Kidney (tissue), 14 donors: Measurements from ENCODE around the gene FBN2. TPM values are rescaled to one million over a fixed set of nuclear protein-coding genes. Genes with fewer than 3 reads are reported as not detected.
A peak's percentile ranks its signal among the peaks of the same experiment; 100 is the strongest.

Experiments
- DNase-seq, 5 donors: peaks; one replicate each; pipeline ENCODE4 v3.0.0-alpha.2; 2013 to 2020
- FAIRE-seq: peaks from 2 replicates; lab custom pipeline; 2012; peaks lifted over from hg19 to GRCh38; lab: Jason Lieb, UNC
- H3K27ac ChIP-seq, 2 donors: one replicate each; pipeline ENCODE4 v1.7.0; 2013; ENCODE audit warnings: low read depth in 2 of 2, low read length in 2 of 2, inconsistent platforms in 1 of 2
- H3K27me3 ChIP-seq: one replicate; pipeline ENCODE4 v1.7.1; 2013; ENCODE audit warnings: low read length, inconsistent platforms; ENCODE audit not compliant: control insufficient read depth, insufficient read depth
- H3K36me3 ChIP-seq, 3 donors: one replicate each; pipeline versions ENCODE4 v1.7.0 to v1.7.1; 2013; ENCODE audit warnings: low read length in 3 of 3, control low read depth in 1 of 3, inconsistent platforms in 1 of 3; ENCODE audit not compliant: insufficient read depth in 3 of 3, control insufficient read depth in 2 of 3
- H3K4me1 ChIP-seq, 3 donors: one replicate each; pipeline versions ENCODE4 v1.7.0 to v1.7.1; 2013; ENCODE audit warnings: low read length in 3 of 3, inconsistent platforms in 1 of 3, low read depth in 1 of 3; ENCODE audit not compliant: control insufficient read depth in 2 of 3, insufficient read depth in 2 of 3
- H3K4me3 ChIP-seq, 3 donors: one replicate each; pipeline versions ENCODE4 v1.7.0 to v1.8.1; 2013; ENCODE audit warnings: low read length in 3 of 3, control low read depth in 1 of 3, inconsistent platforms in 1 of 3
- H3K9ac ChIP-seq, 3 donors: one replicate each; pipeline versions ENCODE4 v1.7.0 to v1.7.1; 2013; ENCODE audit warnings: low read length in 3 of 3, control low read depth in 1 of 3, inconsistent platforms in 1 of 3
- H3K9me3 ChIP-seq, 3 donors: one replicate each; pipeline versions ENCODE4 v1.7.0 to v1.7.1; 2013; ENCODE audit warnings: low read length in 3 of 3, control low read depth in 1 of 3, inconsistent platforms in 1 of 3; ENCODE audit not compliant: control insufficient read depth in 2 of 3, insufficient read depth in 1 of 3
- intact Hi-C: fragments of 100-400 bp; cut with DNase I; formaldehyde crosslinking; loops from one replicate; pipeline ENCODE4 v1.11.1; 2022
- polyA plus RNA-seq: library from polyadenylated mRNA; stranded (reverse); fragments of 350-450 nt; fragmentation: Illumina TruSeq; extraction: RNeasy Lipid Tissue Mini Kit (QIAGEN cat#74804); gene quantifications from one replicate; pipeline ENCODE4 v1.2.3, GENCODE V29; 2014; ENCODE audit warnings: low read depth, low replicate concordance; ENCODE audit not compliant: insufficient read depth
- total RNA-seq: library from RNA; stranded (reverse); fragmentation: NEBNext Ultra II Directional; extraction: Animal tissue kit (Norgen Biotek cat#: 25700); gene quantifications from one replicate; pipeline ENCODE4 v1.2.1, GENCODE V29; 2021
- TF ChIP-seq, protein P1 (sequence below): IDR thresholded peaks from 3 replicates; pipeline ENCODE4 v1.5.1; 2012; ENCODE audit warnings: mild to moderate bottlenecking, moderate library complexity, borderline replicate concordance; ENCODE audit not compliant: insufficient read depth; ENCODE audit errors: extremely low read depth
- donor health status: control.
- donor health status: control.
- donor health status: control.
- donor health status: control.
- donor health status: control.
- donor health status: DM: yes; HTN: yes; CAD: no.
- donor health status: Normal renal cell carcinoma (clear cell type).

FBN2 gene
- total and polyA plus RNA-seq, 2 donors from 2014 or later: 0.11 to 1.0 TPM

DNA sequence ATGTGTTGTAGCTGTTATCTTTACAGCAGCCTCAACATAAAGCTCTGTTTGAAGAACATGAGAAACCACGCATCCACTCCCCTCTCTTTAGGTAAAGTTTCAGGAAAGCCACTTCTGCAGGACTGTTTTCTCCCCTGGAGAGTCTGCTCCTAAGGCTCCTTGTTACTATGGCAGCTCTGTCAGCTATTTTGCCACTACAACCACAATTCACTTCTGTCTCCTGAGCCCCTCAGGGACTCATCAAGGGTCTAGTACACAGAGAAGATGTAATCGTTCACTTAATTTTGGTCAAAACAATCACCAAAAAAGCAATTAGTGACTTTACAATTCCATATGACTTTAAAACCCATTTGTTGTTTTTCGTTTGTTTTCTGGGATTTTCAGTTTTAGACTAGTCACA is 157.7 kb downstream of the FBN2 start:
- TF ChIP-seq, protein P1, sequence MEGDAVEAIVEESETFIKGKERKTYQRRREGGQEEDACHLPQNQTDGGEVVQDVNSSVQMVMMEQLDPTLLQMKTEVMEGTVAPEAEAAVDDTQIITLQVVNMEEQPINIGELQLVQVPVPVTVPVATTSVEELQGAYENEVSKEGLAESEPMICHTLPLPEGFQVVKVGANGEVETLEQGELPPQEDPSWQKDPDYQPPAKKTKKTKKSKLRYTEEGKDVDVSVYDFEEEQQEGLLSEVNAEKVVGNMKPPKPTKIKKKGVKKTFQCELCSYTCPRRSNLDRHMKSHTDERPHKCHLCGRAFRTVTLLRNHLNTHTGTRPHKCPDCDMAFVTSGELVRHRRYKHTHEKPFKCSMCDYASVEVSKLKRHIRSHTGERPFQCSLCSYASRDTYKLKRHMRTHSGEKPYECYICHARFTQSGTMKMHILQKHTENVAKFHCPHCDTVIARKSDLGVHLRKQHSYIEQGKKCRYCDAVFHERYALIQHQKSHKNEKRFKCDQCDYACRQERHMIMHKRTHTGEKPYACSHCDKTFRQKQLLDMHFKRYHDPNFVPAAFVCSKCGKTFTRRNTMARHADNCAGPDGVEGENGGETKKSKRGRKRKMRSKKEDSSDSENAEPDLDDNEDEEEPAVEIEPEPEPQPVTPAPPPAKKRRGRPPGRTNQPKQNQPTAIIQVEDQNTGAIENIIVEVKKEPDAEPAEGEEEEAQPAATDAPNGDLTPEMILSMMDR: no peak
- FAIRE-seq: no peak
- intact Hi-C loops: no loop called here
- Histone ChIP-seq H3K9ac (no peak overlapping the region), H3K27ac (no peak overlapping the region), H3K27me3 (no peaks in the 10 kb centered on the region), H3K4me3 (no peak overlapping the region), H3K4me1 (no peaks in the 10 kb centered on the region), H3K36me3 (no peaks in the 10 kb centered on the region), H3K9me3 (no peaks in the 10 kb centered on the region)
- DNase-seq: peak in 3 of 5 donors; percentile 47 to 54 (median 48)

DNA sequence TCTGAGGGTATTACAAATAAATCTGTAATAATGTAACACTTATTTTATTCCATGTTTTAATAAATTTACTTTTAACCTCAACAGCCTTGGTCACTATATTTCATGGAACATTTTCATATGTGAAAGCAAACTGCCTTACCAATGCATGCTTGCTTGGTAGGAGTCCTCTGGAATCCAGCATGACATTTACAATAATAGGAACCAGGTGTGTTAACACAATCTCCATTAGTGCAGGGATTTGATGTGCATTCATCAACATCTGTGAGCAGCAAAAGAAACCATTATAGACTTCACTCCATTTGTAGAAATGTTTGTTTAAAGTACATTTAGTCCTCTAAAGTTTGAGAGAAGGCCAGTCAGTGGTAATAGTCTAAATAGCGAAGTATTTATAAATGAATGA is 159.4 kb downstream of the FBN2 start:
- Histone ChIP-seq H3K27ac (no peak overlapping the region), H3K9me3 (no peaks in the 10 kb centered on the region), H3K36me3 (no peaks in the 10 kb centered on the region), H3K9ac (no peak overlapping the region), H3K4me3 (no peak overlapping the region), H3K4me1 (no peaks in the 10 kb centered on the region), H3K27me3 (no peaks in the 10 kb centered on the region)
- TF ChIP-seq, protein P1: no peak
- FAIRE-seq (no peak), DNase-seq (peak in 1 of 5 donors; percentile 28)
- intact Hi-C loops: no loop called here

DNA sequence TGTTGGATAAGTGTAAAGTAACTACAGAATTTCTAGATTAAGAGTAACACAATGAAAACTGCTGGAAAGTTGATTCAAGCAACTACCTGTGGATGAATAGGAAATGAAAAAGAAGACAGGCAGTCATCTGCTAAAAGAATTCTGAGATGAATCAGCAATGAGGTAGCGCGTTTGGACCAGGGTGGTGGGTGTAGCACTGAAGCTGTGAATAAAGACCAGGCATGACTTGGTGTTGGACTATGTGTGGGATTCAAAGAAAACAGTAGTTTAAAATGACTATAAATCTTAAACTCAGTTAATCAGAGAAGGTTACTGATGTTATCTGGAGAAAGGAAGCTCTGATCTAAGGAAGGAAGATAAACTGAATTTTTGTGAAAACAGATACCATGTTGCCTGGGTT is 159.8 kb downstream of the FBN2 start:
- no peaks in the 10 kb centered on the region for H3K36me3 ChIP-seq
- H3K27me3 ChIP-seq: no peaks in the 10 kb centered on the region
- FAIRE-seq (no peak), DNase-seq (no peak)
- no peak overlapping the region for H3K4me3 ChIP-seq
- no peaks in the 10 kb centered on the region for H3K4me1 ChIP-seq
- no peak overlapping the region for H3K9ac ChIP-seq
- TF ChIP-seq, protein P1: no peak
- H3K27ac ChIP-seq: no peak overlapping the region
- intact Hi-C loops: no loop called here
- no peaks in the 10 kb centered on the region for H3K9me3 ChIP-seq

DNA sequence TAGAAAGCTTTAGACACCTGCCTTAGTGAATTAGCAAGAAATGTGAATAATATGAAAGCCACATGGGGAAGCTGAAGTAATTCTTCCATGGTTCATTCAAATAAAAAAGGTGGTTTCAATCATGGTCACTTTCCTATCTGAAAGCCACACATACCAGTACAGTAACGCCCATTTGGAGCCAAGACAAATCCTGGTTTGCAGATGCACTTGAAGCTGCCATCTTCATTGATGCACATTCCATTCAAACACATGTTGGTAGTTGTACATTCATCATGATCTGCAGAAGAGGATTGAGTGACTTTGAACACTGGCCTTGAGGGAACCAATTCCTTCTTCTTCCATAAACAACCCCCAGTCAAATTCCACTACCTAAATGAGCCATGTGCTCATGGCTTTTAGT is 161.5 kb downstream of the FBN2 start:
- Histone ChIP-seq H3K9me3 (no peaks in the 10 kb centered on the region), H3K9ac (no peak overlapping the region), H3K27ac (no peak overlapping the region), H3K4me3 (no peak overlapping the region), H3K36me3 (no peaks in the 10 kb centered on the region), H3K4me1 (no peaks in the 10 kb centered on the region), H3K27me3 (no peaks in the 10 kb centered on the region)
- intact Hi-C loops: no loop called here
- DNase-seq (no peak), FAIRE-seq (no peak)
- TF ChIP-seq, protein P1: no peak
